Mucosa of gallbladder (tissue), 1 donor: Measurements from ENCODE around the gene GNB2. TPM values are rescaled to one million over a fixed set of nuclear protein-coding genes. Genes with fewer than 3 reads are reported as not detected.
A peak's percentile ranks its signal among the peaks of the same experiment; 100 is the strongest.
"Not testable (repeated sequence)": the region's sequence is repeated elsewhere in the genome, so short reads cannot be mapped to it uniquely, and the experiment has no call there.

Source experiments
- DNase-seq: peaks from one replicate; pipeline ENCODE4 v3.0.0-alpha.2; 2020; ENCODE audit warnings: low spot score
- total RNA-seq: library from RNA; stranded (reverse); gene quantifications from one replicate; pipeline ENCODE4 v1.2.1, GENCODE V29; 2021
- donor health status: DM: no; HTN: no; CAD: no.

Gene GNB2
- total RNA-seq, 1 donor from 2014 or later, result 236 TPM

- DNase-seq, result not testable (repeated sequence)
These were observed 11.3 kb upstream of the GNB2 start for GRCh38 chr7:100662194-100662776.

GRCh38 chr7:100665168-100665726, 8.3 kb upstream of the GNB2 start:
- no peak for DNase-seq

- no peak for DNase-seq
These were observed 6.0 kb upstream of the GNB2 start for GRCh38 chr7:100667331-100668068.

GRCh38 chr7:100668069-100668449, 5.5 kb upstream of the GNB2 start:
- DNase-seq, result no peak

GRCh38 chr7:100669106-100669505, 4.4 kb upstream of the GNB2 start:
- DNase-seq, result not testable (repeated sequence)

- no peak for DNase-seq
These were observed 3.5 kb upstream of the GNB2 start for GRCh38 chr7:100670074-100670473.

GRCh38 chr7:100671353-100672327, 1.9 kb upstream of the GNB2 start:
- no peak for DNase-seq

- no peak for DNase-seq
These were observed 436 bp downstream of the GNB2 start for GRCh38 chr7:100673942-100674410.

- no peak for DNase-seq
These were observed 1.0 kb downstream of the GNB2 start for GRCh38 chr7:100674411-100675104.

GRCh38 chr7:100675105-100675451, 1.5 kb downstream of the GNB2 start:
- DNase-seq, result no peak

GRCh38 chr7:100675581-100676350, 2.2 kb downstream of the GNB2 start:
- DNase-seq, result peak; percentile 76

- no peak for DNase-seq
These were observed 3.2 kb downstream of the GNB2 start for GRCh38 chr7:100676501-100677306.

GRCh38 chr7:100677308-100678267, 4.0 kb downstream of the GNB2 start:
- DNase-seq, result no peak

- DNase-seq, result no peak
These were observed 4.9 kb downstream of the GNB2 start for GRCh38 chr7:100678291-100678984.

- no peak for DNase-seq
These were observed 5.8 kb downstream of the GNB2 start for GRCh38 chr7:100679129-100679926.

- no peak for DNase-seq
These were observed 6.5 kb downstream of the GNB2 start for GRCh38 chr7:100679927-100680575.
